K562 (cell line): ENCODE results near the gene GSG1L2. TPM values are rescaled to one million over a fixed set of nuclear protein-coding genes. Genes with fewer than 3 reads are reported as not detected.

Source experiments
- ATAC-seq: fragments of 200-7000 bp; cut with Tn5 transposase; 3 replicates; pipeline ENCODE4 v1.9.1; 2020; ENCODE audit warnings: moderate library complexity
- BruUV-seq: library from RNA; stranded (reverse); fragments of 400-500 nt; replicated peaks from 2 replicates; lab custom pipeline; 2021; lab: Mats Ljungman, UMichigan
- CTCF ChIA-PET: fragments of 300-600 bp; formaldehyde crosslinking; extraction: SDS; loops from one replicate; lab custom pipeline; 2021; ENCODE audit warnings: low intra/inter-chr PET ratio; lab: Yijun Ruan, JAX
- POLR2A ChIA-PET: fragments of 300-600, 350-650 bp; sonication (Branson Sonifier 250); formaldehyde crosslinking; extraction: SDS; loops from one replicate; lab custom pipeline; 2021; ENCODE audit warnings: antibody characterized with exemption, inconsistent platforms; lab: Yijun Ruan, JAX
- DNase-seq, 4 experiments: peaks; one replicate each; pipeline versions ENCODE4 v3.0.0 to v3.0.0-alpha.2; 2011 to 2018; ENCODE audit warnings: low spot score in 3 of 4, mixed read lengths in 3 of 4; ENCODE audit errors: extremely low read depth in 1 of 4
- FAIRE-seq: peaks from 2 replicates; lab custom pipeline; 2011; peaks lifted over from hg19 to GRCh38; lab: Jason Lieb, UNC
- H2AFZ ChIP-seq: 2 replicates; pipeline ENCODE4 v1.6.0; 2011; ENCODE audit warnings: low read depth, low read length, control low read depth, inconsistent platforms
- H3K27ac ChIP-seq: fragments of 200-600 bp; 3 replicates; pipeline ENCODE4 v1.8.0; 2011; ENCODE audit warnings: low read depth, mild to moderate bottlenecking, control low read depth, inconsistent platforms, low read length, moderate library complexity, mixed read lengths; ENCODE audit errors: extremely low read depth
- H3K27me3 ChIP-seq, 2 experiments: fragments of 300-600 bp in 1 of 2; 2 replicates in 1 of 2; 3 replicates in 1 of 2; pipeline versions ENCODE4 v1.6.0 to v1.8.0; 2011; ENCODE audit warnings: inconsistent platforms in 2 of 2, low read length in 2 of 2, mild to moderate bottlenecking in 1 of 2, mixed read lengths in 1 of 2, moderate library complexity in 1 of 2; ENCODE audit not compliant: control insufficient read depth in 2 of 2, insufficient read depth in 2 of 2
- H3K36me3 ChIP-seq: fragments of 300-600 bp; 3 replicates; pipeline ENCODE4 v1.8.0; 2011; ENCODE audit warnings: mild to moderate bottlenecking, low read length, inconsistent platforms; ENCODE audit not compliant: control insufficient read depth, insufficient read depth
- H3K4me1 ChIP-seq, 2 experiments: fragments of 200-600 bp in 1 of 2; replicated peaks in 1 of 2; 2 replicates in 1 of 2; 3 replicates in 1 of 2; pipeline versions ENCODE4 v1.5.1 to v1.8.0; 2011; ENCODE audit warnings: inconsistent platforms in 2 of 2, low read length in 2 of 2, mild to moderate bottlenecking in 1 of 2, mixed read lengths in 1 of 2, moderate library complexity in 1 of 2; ENCODE audit not compliant: control insufficient read depth in 2 of 2, insufficient read depth in 2 of 2
- H3K4me2 ChIP-seq: 2 replicates; pipeline ENCODE4 v1.6.1; 2011; ENCODE audit warnings: low read length, control low read depth, inconsistent platforms, mixed read lengths; ENCODE audit not compliant: insufficient read depth
- H3K4me3 ChIP-seq: fragments of 200-600 bp; sonication (generic), shearing (Covaris generic); 2 replicates; pipeline ENCODE4 v1.5.1; 2016; ENCODE audit warnings: control low read depth, inconsistent platforms
- H3K79me2 ChIP-seq: fragments of 200-600 bp; 3 replicates; pipeline ENCODE4 v1.8.0; 2011; ENCODE audit warnings: low read length, inconsistent platforms; ENCODE audit not compliant: control insufficient read depth, insufficient read depth
- H3K9ac ChIP-seq, 2 experiments: 2 replicates each; pipeline versions ENCODE4 v1.6.0 to v1.6.1; 2011; ENCODE audit warnings: low read depth in 2 of 2, low read length in 2 of 2, control low read depth in 1 of 2, inconsistent platforms in 1 of 2, mild to moderate bottlenecking in 1 of 2, mixed read lengths in 1 of 2; ENCODE audit not compliant: insufficient read depth in 1 of 2
- H3K9me1 ChIP-seq: one replicate; pipeline ENCODE4 v1.6.0; 2011; ENCODE audit warnings: inconsistent platforms, mild to moderate bottlenecking, low read length, moderate library complexity; ENCODE audit not compliant: control insufficient read depth, insufficient read depth
- H3K9me3 ChIP-seq: replicated peaks from 2 replicates; pipeline ENCODE4 v1.5.1; 2011; ENCODE audit warnings: low read depth, low read length, inconsistent platforms; ENCODE audit not compliant: control insufficient read depth, insufficient read depth
- H4K20me1 ChIP-seq: replicated peaks from 2 replicates; pipeline ENCODE4 v1.6.1; 2011; ENCODE audit warnings: low read length, inconsistent platforms, mixed read lengths; ENCODE audit not compliant: control insufficient read depth, insufficient read depth
- ARHGAP35 ChIP-seq: fragments of 450-650 bp; IDR thresholded peaks from 2 replicates; pipeline ENCODE4 v1.6.1; 2018; ENCODE audit not compliant: partially characterized antibody
- ATF1 ChIP-seq, 2 experiments: fragments of 450-650 bp in 1 of 2; IDR thresholded peaks; 2 replicates each; pipeline ENCODE4 v1.6.1; 2016; ENCODE audit warnings: missing compliant biosample characterization in 1 of 2, missing genetic modification characterization in 1 of 2
- CC2D1A ChIP-seq: fragments of 450-650 bp; IDR thresholded peaks from 2 replicates; pipeline ENCODE4 v1.6.1; 2017; ENCODE audit warnings: mild to moderate bottlenecking
- HNRNPH1 ChIP-seq: fragments of 200-400 bp; formaldehyde crosslinking; optimal IDR thresholded peaks from 2 replicates; pipeline ENCODE3; 2017; ENCODE audit warnings: low read depth, mild to moderate bottlenecking, low read length, moderate library complexity
- MAFG ChIP-seq: fragments of 450-650 bp; conservative IDR thresholded peaks from 2 replicates; pipeline ENCODE4 v1.6.1; 2016; ENCODE audit warnings: missing genetic modification characterization, missing compliant biosample characterization
- MCM5 ChIP-seq: fragments of 450-650 bp; IDR thresholded peaks from 2 replicates; pipeline ENCODE4 v1.6.1; 2016; ENCODE audit warnings: low read depth
- MLX ChIP-seq, 2 experiments: fragments of 450-650 bp in 1 of 2; sonication (generic) in 1 of 2; formaldehyde crosslinking; conservative IDR thresholded peaks; 2 replicates each; pipeline versions ENCODE4 v1.4.0 to v1.8.1; 2020 to 2022; ENCODE audit warnings: mild to moderate bottlenecking in 1 of 2, missing genetic modification reagents in 1 of 2
- OTX1 ChIP-seq: fragments of 450-650 bp; formaldehyde crosslinking; IDR thresholded peaks from 2 replicates; pipeline ENCODE4 v1.4.0; 2022; ENCODE audit warnings: mild to moderate bottlenecking
- PHF8 ChIP-seq: fragments of 200-600 bp; sonication (generic); IDR thresholded peaks from 2 replicates; pipeline ENCODE4 v1.6.1; 2012; ENCODE audit warnings: mixed run types, mild to moderate bottlenecking, inconsistent platforms, low read length, moderate library complexity, borderline replicate concordance
- SAFB2 ChIP-seq: fragments of 200-400 bp; formaldehyde crosslinking; IDR thresholded peaks from 2 replicates; pipeline ENCODE4 v1.6.1; 2018; ENCODE audit warnings: borderline replicate concordance, low read length, low read depth, moderate library complexity; ENCODE audit not compliant: severe bottlenecking
- SMARCC2 ChIP-seq: fragments of 450-650 bp; IDR thresholded peaks from 2 replicates; pipeline ENCODE4 v1.6.1; 2017; ENCODE audit warnings: antibody characterized with exemption, moderate library complexity, mild to moderate bottlenecking, low read depth
- ZBTB34 ChIP-seq: fragments of 250-450 bp; sonication (Bioruptor Pico); IDR thresholded peaks from 2 replicates; pipeline ENCODE4 v1.8.0; 2021; ENCODE audit warnings: mild to moderate bottlenecking, moderate library complexity
- ZKSCAN1 ChIP-seq: fragments of 150-350 bp; IDR thresholded peaks from 2 replicates; pipeline ENCODE4 v1.6.1; 2016; ENCODE audit warnings: low read depth, low read length
- ZNF140 ChIP-seq: fragments of 250-450 bp; sonication (Bioruptor Pico); IDR thresholded peaks from 2 replicates; pipeline ENCODE4 v1.8.0; 2021; ENCODE audit warnings: moderate library complexity, mild to moderate bottlenecking, inconsistent platforms
- ZNF347 ChIP-seq: fragments of 450-650 bp; formaldehyde crosslinking; IDR thresholded peaks from 2 replicates; pipeline ENCODE4 v1.4.0; 2020; ENCODE audit warnings: low read depth, mild to moderate bottlenecking, moderate library complexity
- ZZZ3 ChIP-seq: fragments of 450-650 bp; IDR thresholded peaks from 2 replicates; pipeline ENCODE4 v1.6.1; 2016; ENCODE audit warnings: antibody characterized with exemption, mild to moderate bottlenecking, moderate library complexity
- WGBS: fragments of 100-300 bp; shearing (Covaris generic); methylation state at CpG from one replicate; pipeline ENCODE4 v1.1.6; 2016; ENCODE audit warnings: low coverage, mixed read lengths; ENCODE audit not compliant: insufficient coverage; ENCODE audit errors: missing lambda C conversion rate; 5-methylcytosine and 5-hydroxymethylcytosine counted together
- in situ Hi-C: fragments of 300-500 bp; cut with MboI; formaldehyde crosslinking; loops from 4 replicates; pipeline ENCODE4 v1.15.0; 2018; ENCODE audit warnings: inconsistent platforms, mixed read lengths
- intact Hi-C: fragments of 100-400 bp; cut with micrococcal nuclease; formaldehyde crosslinking; loops from 2 replicates; pipeline ENCODE4 v1.14.2; 2022
- polyA plus RNA-seq, 8 experiments: library from polyadenylated mRNA; depleted of rRNA in 4 of 8; stranded (reverse) in 5 of 8; unstranded in 3 of 8; fragments of >200 nt; fragmentation: Nextera tagmentation in 2 of 8; fragmentation: Illumina TruSeq in 1 of 8; extraction: Ambion mirVana in 2 of 8; extraction: Trizol in 1 of 8; gene quantifications; 2 replicates each; pipeline versions ENCODE4 v1.2.1 to v1.2.3, GENCODE V29; 2011 to 2014; ENCODE audit warnings: inconsistent platforms in 1 of 8, missing spikeins in 1 of 8
- total RNA-seq, 7 experiments: library from RNA; depleted of rRNA in 6 of 7; stranded (reverse); fragments of >200 nt in 6 of 7; fragmentation: Illumina TruSeq in 2 of 7; extraction: Trizol in 2 of 7; gene quantifications; 2 replicates each; pipeline versions ENCODE4 v1.2.1 to v1.2.3, GENCODE V29; 2011 to 2021; ENCODE audit warnings: low replicate concordance in 1 of 7

Gene GSG1L2
- total and polyA plus RNA-seq, 9 of the 15 experiments (the other 6 are each of a cell fraction or from before 2014, with no cell fraction given) = not detected

- TF ChIP-seq OTX1 (no peak), MCM5 (no peak), ATF1 (CRISPR knock-in tag; IDR thresholded peaks at IDR 0.05) (no peak), ATF1 (tag; IDR thresholded peaks at IDR 0.05) (no peak), SMARCC2 (no peak), ZNF140 (CRISPR knock-in tag) (no peak), MLX (CRISPR knock-in tag; conservative IDR thresholded peaks at IDR 0.05) (no peak), ZNF347 (CRISPR knock-in tag) (no peak), PHF8 (no peak), ZZZ3 (no peak), HNRNPH1 (no peak), MAFG (tag) (no peak), SAFB2 (no peak), ARHGAP35 (no peak), ZBTB34 (CRISPR knock-in tag) (no peak), ZKSCAN1 (no peak), CC2D1A (no peak)
- TF ChIP-seq, all 486 proteins: peak for 0
- FAIRE-seq (no peak), ATAC-seq (no peak), DNase-seq (no peak)
- intact Hi-C loops = no loop called here
- Histone ChIP-seq H3K4me1 (no peaks in the 10 kb centered on the region), H3K9me3 (no peaks in the 10 kb centered on the region), H3K4me3 (no peak overlapping the region), H3K27ac (no peak overlapping the region), H3K9me1 (no peaks in the 10 kb centered on the region), H2AFZ (no peak overlapping the region), H3K9ac (no peak overlapping the region), H3K27me3 (peaks cover 0 to 18% of the 10 kb centered on the region in 2 experiments; a peak in 2 of 5 replicates), H4K20me1 (no peaks in the 10 kb centered on the region), H3K79me2 (no peaks in the 10 kb centered on the region), H3K4me2 (no peak overlapping the region), H3K36me3 (no peaks in the 10 kb centered on the region)
- POLR2A ChIA-PET = interaction anchor here (1.0 kb wide), 1 partner anchor 41 kb away, joined by 3 read pairs; no protein-coding TSS in a partner anchor
- CTCF ChIA-PET = interaction anchor here (1.2 kb wide), 1 partner anchor 38 kb away, joined by 3 read pairs; no protein-coding TSS in a partner anchor
- BruUV-seq = no TSS peak
- under 1% methylated on average over 13 of the region's 15 CpGs for WGBS
- in situ Hi-C loops = no loop called here
Observed at GRCh38 chr17:9769036-9769695, 52.7 kb downstream of the GSG1L2 start.
